ENCODE data around the gene FAM3D.

- TF ChIP-seq EP300 (IDR thresholded peaks at IDR 0.05): no peak
- TF ChIP-seq CTCF (IDR thresholded peaks at IDR 0.05): no peak
Measured at GRCh38 chr3:58591517-58592510, 74.8 kb downstream of the FAM3D start.
